ENCODE measurements around the gene ANKRD52.

The ANKRD52 gene

GRCh38 chr12:56237552-56237951, 20.6 kb downstream of the ANKRD52 start:
- H3K27me3 ChIP-seq (ENCODE audit: insufficient read depth, low read length, poor library complexity, severe bottlenecking) = no peaks in the 10 kb centered on the region
- no peak overlapping the region for H3K4me3 ChIP-seq (ENCODE audit: low read length, poor library complexity, severe bottlenecking)
- H3K9me3 ChIP-seq (ENCODE audit: insufficient read depth, low read depth, low read length) = no peaks in the 10 kb centered on the region
- H3K9me2 ChIP-seq (replicated peaks; ENCODE audit: low read depth, low read length) = no peaks in the 10 kb centered on the region
- H2AFZ ChIP-seq (ENCODE audit: low read length) = no peak overlapping the region
- no peak overlapping the region for H3K4me2 ChIP-seq (ENCODE audit: low read depth, low read length, poor library complexity, severe bottlenecking)
- H3K36me3 ChIP-seq (ENCODE audit: insufficient read depth, low read length) = peaks cover 20% of the 10 kb centered on the region; the same call in 1 of the 2 replicates
- no peaks in the 10 kb centered on the region for H3F3A ChIP-seq (ENCODE audit: low read depth)
- no peaks in the 10 kb centered on the region for H3K79me2 ChIP-seq (ENCODE audit: insufficient read depth, low read length)
- H3K9ac ChIP-seq (ENCODE audit: low read depth, low read length, poor library complexity, severe bottlenecking) = no peak overlapping the region
- TF ChIP-seq EZH2phosphoT487 (IDR thresholded peaks at IDR 0.05; ENCODE audit: borderline replicate concordance) (no peak), CTCF (conservative IDR thresholded peaks at IDR 0.05; ENCODE audit: low read length) (no peak)
- H4K20me1 ChIP-seq (ENCODE audit: insufficient read depth, low read length, poor library complexity, severe bottlenecking) = no peaks in the 10 kb centered on the region
- H3K4me1 ChIP-seq (ENCODE audit: insufficient read depth, low read length, poor library complexity, severe bottlenecking) = no peaks in the 10 kb centered on the region

GRCh38 chr12:56236985-56237384, 21.2 kb downstream of the ANKRD52 start:
- Histone ChIP-seq H3K9me2 (replicated peaks; ENCODE audit: low read depth, low read length) (no peaks in the 10 kb centered on the region), H3K9me3 (ENCODE audit: insufficient read depth, low read depth, low read length) (no peaks in the 10 kb centered on the region), H3K27me3 (ENCODE audit: insufficient read depth, low read length, poor library complexity, severe bottlenecking) (no peaks in the 10 kb centered on the region), H3K4me3 (ENCODE audit: low read length, poor library complexity, severe bottlenecking) (no peak overlapping the region), H3K4me1 (ENCODE audit: insufficient read depth, low read length, poor library complexity, severe bottlenecking) (no peaks in the 10 kb centered on the region), H2AFZ (ENCODE audit: low read length) (no peak overlapping the region), H3F3A (ENCODE audit: low read depth) (no peaks in the 10 kb centered on the region), H3K79me2 (ENCODE audit: insufficient read depth, low read length) (no peaks in the 10 kb centered on the region), H3K4me2 (ENCODE audit: low read depth, low read length, poor library complexity, severe bottlenecking) (no peak overlapping the region), H3K36me3 (ENCODE audit: insufficient read depth, low read length) (peaks cover 15% of the 10 kb centered on the region; the same call in 1 of the 2 replicates), H4K20me1 (ENCODE audit: insufficient read depth, low read length, poor library complexity, severe bottlenecking) (no peaks in the 10 kb centered on the region), H3K9ac (ENCODE audit: low read depth, low read length, poor library complexity, severe bottlenecking) (no peak overlapping the region)
- TF ChIP-seq EZH2phosphoT487 (IDR thresholded peaks at IDR 0.05; ENCODE audit: borderline replicate concordance) = no peak
- TF ChIP-seq CTCF (conservative IDR thresholded peaks at IDR 0.05; ENCODE audit: low read length) = no peak

GRCh38 chr12:56236091-56236490, 22.1 kb downstream of the ANKRD52 start:
- H3K4me2 ChIP-seq (ENCODE audit: low read depth, low read length, poor library complexity, severe bottlenecking) = no peak overlapping the region
- TF ChIP-seq CTCF (conservative IDR thresholded peaks at IDR 0.05; ENCODE audit: low read length) = no peak
- no peak for TF ChIP-seq EZH2phosphoT487 (IDR thresholded peaks at IDR 0.05; ENCODE audit: borderline replicate concordance)
- H3K4me1 ChIP-seq (ENCODE audit: insufficient read depth, low read length, poor library complexity, severe bottlenecking) = no peaks in the 10 kb centered on the region
- no peak overlapping the region for H3K9ac ChIP-seq (ENCODE audit: low read depth, low read length, poor library complexity, severe bottlenecking)
- H3K4me3 ChIP-seq (ENCODE audit: low read length, poor library complexity, severe bottlenecking) = no peak overlapping the region
- H2AFZ ChIP-seq (ENCODE audit: low read length) = no peak overlapping the region
- H3F3A ChIP-seq (ENCODE audit: low read depth) = no peaks in the 10 kb centered on the region
- H3K9me2 ChIP-seq (replicated peaks; ENCODE audit: low read depth, low read length) = no peaks in the 10 kb centered on the region
- no peaks in the 10 kb centered on the region for H4K20me1 ChIP-seq (ENCODE audit: insufficient read depth, low read length, poor library complexity, severe bottlenecking)
- H3K36me3 ChIP-seq (ENCODE audit: insufficient read depth, low read length) = peaks cover 8% of the 10 kb centered on the region; the same call in 1 of the 2 replicates
- no peaks in the 10 kb centered on the region for H3K9me3 ChIP-seq (ENCODE audit: insufficient read depth, low read depth, low read length)
- H3K27me3 ChIP-seq (ENCODE audit: insufficient read depth, low read length, poor library complexity, severe bottlenecking) = no peaks in the 10 kb centered on the region
- no peaks in the 10 kb centered on the region for H3K79me2 ChIP-seq (ENCODE audit: insufficient read depth, low read length)
